Stimulated activated naive CD4-positive, alpha-beta T cell treated with Interleukin-2 at 50 U/mL for 16 hours (primary cell): ENCODE results near the gene HIPK1.

Source experiments
- DNase-seq: peaks from one replicate; lab custom pipeline; 2025; lab: John Stamatoyannopoulos, UW

HIPK1 gene

GRCh38 chr1:113928941-113929749 lies at the start of gene HIPK1:
Gene HIPK1 (plus strand): TSS chr1:113929324.
- peak; percentile 92 for DNase-seq

GRCh38 chr1:113879739-113880038 lies 49.4 kb upstream of the HIPK1 start:
- no peak for DNase-seq

GRCh38 chr1:113881661-113882060 lies 47.5 kb upstream of the HIPK1 start:
- DNase-seq: no peak

GRCh38 chr1:113886417-113887401 lies 42.4 kb upstream of the HIPK1 start:
- no peak for DNase-seq

GRCh38 chr1:113887402-113888175 lies 41.5 kb upstream of the HIPK1 start, which contains the start of gene BCL2L15:
Gene BCL2L15 (minus strand): TSS chr1:113887581. CDS start chr1:113887375, 206 bp downstream.
- no peak for DNase-seq

- DNase-seq: no peak
Measured at GRCh38 chr1:113890816-113891215, 38.3 kb upstream of the HIPK1 start.

GRCh38 chr1:113891631-113892220 lies 37.4 kb upstream of the HIPK1 start:
- DNase-seq: no peak

- no peak for DNase-seq
Measured at GRCh38 chr1:113893267-113893666, 35.9 kb upstream of the HIPK1 start.

GRCh38 chr1:113895098-113895497 lies 34.0 kb upstream of the HIPK1 start:
- no peak for DNase-seq

- DNase-seq: no peak
Measured at GRCh38 chr1:113895961-113896360, 33.2 kb upstream of the HIPK1 start.

- DNase-seq: no peak
Measured at GRCh38 chr1:113898241-113898814, 30.8 kb upstream of the HIPK1 start.

GRCh38 chr1:113899111-113899510 lies 30.0 kb upstream of the HIPK1 start:
- DNase-seq: no peak

GRCh38 chr1:113901191-113901590 lies 27.9 kb upstream of the HIPK1 start:
- DNase-seq: no peak

GRCh38 chr1:113903501-113904292 lies 25.4 kb upstream of the HIPK1 start:
- DNase-seq: no peak

GRCh38 chr1:113904293-113904673 lies 24.8 kb upstream of the HIPK1 start:
- DNase-seq: no peak

- peak; percentile 99 for DNase-seq
Measured at GRCh38 chr1:113904674-113905434, 24.3 kb upstream of the HIPK1 start, which contains the start of the genes AP4B1 and DCLRE1B. Gene AP4B1 (minus strand): TSS chr1:113904799. CDS start chr1:113904717, 82 bp downstream. Gene DCLRE1B (plus strand): TSS chr1:113905326. CDS start chr1:113905587, 261 bp downstream.

GRCh38 chr1:113905435-113905861 lies 23.7 kb upstream of the HIPK1 start:
- no peak for DNase-seq

GRCh38 chr1:113912594-113913311 lies 16.4 kb upstream of the HIPK1 start:
- DNase-seq: no peak

GRCh38 chr1:113913312-113913668 lies 15.8 kb upstream of the HIPK1 start:
- no peak for DNase-seq
